RWPE1 (cell line): ENCODE data around the gene HNF1B.

Experiments used
- CTCF ChIA-PET: fragments of 350-600 bp; sonication (Branson Sonifier 250); formaldehyde crosslinking; extraction: SDS; loops from one replicate; lab custom pipeline; 2021; lab: Yijun Ruan, JAX
- POLR2A ChIA-PET: fragments of 400-600 bp; formaldehyde crosslinking; extraction: SDS; loops from one replicate; lab custom pipeline; 2020; ENCODE audit warnings: antibody characterized with exemption; ENCODE audit not compliant: low non-redundant PET; lab: Yijun Ruan, JAX
- DNase-seq: peaks from one replicate; pipeline ENCODE4 v3.0.0; 2012; ENCODE audit warnings: low spot score
- H3K27ac ChIP-seq: fragments of 450-650 bp; 2 replicates; pipeline ENCODE4 v1.5.1; 2017
- TF ChIP-seq, protein P1 (sequence below): fragments of 450-650 bp; conservative IDR thresholded peaks from 2 replicates; pipeline ENCODE4 v1.5.1; 2017; ENCODE audit warnings: low read depth, mild to moderate bottlenecking

Gene HNF1B

DNA sequence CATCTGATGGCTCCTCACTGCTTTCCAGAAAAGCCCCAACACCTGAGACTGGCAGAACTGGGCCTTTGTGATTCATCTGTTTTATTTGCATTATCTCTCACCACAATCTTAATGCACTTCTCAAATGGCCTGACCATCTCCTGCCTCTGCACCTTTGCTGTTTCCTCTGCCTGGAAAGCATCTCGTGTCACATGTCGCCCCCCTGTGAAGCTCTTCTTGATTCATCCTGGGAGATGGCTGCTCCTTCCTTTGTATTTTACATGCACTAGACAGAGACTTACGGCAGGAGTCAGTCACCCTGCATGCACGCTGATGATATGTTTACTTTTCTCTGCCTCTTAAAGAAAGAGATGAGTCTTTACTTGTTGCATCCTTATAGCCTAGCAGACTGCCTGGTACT lies 30.0 kb downstream of the HNF1B start:
- TF ChIP-seq, protein P1, sequence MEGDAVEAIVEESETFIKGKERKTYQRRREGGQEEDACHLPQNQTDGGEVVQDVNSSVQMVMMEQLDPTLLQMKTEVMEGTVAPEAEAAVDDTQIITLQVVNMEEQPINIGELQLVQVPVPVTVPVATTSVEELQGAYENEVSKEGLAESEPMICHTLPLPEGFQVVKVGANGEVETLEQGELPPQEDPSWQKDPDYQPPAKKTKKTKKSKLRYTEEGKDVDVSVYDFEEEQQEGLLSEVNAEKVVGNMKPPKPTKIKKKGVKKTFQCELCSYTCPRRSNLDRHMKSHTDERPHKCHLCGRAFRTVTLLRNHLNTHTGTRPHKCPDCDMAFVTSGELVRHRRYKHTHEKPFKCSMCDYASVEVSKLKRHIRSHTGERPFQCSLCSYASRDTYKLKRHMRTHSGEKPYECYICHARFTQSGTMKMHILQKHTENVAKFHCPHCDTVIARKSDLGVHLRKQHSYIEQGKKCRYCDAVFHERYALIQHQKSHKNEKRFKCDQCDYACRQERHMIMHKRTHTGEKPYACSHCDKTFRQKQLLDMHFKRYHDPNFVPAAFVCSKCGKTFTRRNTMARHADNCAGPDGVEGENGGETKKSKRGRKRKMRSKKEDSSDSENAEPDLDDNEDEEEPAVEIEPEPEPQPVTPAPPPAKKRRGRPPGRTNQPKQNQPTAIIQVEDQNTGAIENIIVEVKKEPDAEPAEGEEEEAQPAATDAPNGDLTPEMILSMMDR: no peak
- no peak overlapping the region for H3K27ac ChIP-seq
- ChIA-PET CTCF (no interaction called here), POLR2A (no interaction called here)
- no peak for DNase-seq

DNA sequence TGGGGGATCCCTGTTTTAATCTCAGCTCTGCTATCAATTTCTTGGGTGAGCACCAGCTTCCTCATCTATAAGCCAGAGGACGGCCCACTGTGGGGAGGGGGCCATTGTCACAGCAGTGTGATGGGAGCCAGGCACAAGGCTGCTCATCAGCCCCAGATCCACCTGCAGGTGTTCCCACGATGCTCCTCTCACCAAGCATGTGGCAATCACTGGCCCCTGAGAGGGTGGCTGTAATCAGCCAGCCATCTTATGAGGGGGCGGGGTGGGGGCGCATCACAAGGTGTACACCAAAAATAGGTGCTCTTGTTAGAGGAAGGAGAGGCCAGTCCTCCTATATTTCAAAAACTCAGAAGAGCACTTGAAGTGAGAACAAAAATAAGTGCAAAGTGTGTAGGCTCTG lies 31.2 kb downstream of the HNF1B start:
- ChIA-PET POLR2A (no interaction called here), CTCF (no interaction called here)
- no peak for DNase-seq
- TF ChIP-seq, protein P1: no peak
- no peak overlapping the region for H3K27ac ChIP-seq

DNA sequence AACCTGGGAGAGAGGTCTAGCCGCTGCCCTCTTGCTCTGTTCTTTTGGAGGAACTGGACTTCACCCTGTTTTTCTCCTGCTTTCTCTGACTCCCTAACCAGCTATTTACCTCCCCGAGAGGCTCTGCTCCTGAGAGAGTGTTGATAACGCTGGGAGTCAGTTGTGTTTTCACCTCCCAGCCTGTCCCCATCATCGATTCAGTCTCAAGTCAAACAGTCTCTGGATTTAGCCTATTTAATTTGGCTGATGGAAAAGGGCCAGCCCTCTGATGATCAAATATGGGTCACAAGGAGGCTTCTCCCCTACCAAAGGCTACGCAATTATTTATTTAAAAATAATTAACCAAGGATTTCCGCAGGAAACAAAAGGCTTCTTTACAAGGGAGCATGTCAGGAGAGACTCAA lies 31.8 kb downstream of the HNF1B start:
- H3K27ac ChIP-seq: no peak overlapping the region
- ChIA-PET POLR2A (no interaction called here), CTCF (no interaction called here)
- TF ChIP-seq, protein P1: no peak
- no peak for DNase-seq

DNA sequence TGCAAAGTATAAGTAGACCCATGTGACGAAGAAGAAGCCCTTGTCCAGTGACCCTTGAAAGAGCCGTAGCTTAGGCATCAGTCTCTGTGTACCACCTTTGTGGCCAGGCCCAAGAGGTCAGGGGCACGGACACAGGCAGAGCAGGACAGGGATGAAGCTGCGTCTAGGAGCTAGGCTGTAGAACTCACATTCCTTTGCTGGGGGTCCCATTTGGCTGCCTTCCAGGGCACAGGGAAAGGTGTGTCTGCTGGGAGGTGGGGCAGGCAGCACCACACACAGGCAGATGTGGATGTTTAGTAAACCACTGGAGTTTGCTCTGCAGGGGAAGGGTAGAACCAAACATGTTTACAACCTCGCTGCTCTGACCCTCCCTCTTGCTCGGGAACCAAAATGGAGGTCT lies 33.7 kb downstream of the HNF1B start:
- ChIA-PET CTCF (interaction anchor here (1.6 kb wide), 1 partner anchor 61 kb away, joined by 3 read pairs; no protein-coding TSS in a partner anchor), POLR2A (no interaction called here)
- no peak overlapping the region for H3K27ac ChIP-seq
- DNase-seq: no peak
- TF ChIP-seq, protein P1: no peak

DNA sequence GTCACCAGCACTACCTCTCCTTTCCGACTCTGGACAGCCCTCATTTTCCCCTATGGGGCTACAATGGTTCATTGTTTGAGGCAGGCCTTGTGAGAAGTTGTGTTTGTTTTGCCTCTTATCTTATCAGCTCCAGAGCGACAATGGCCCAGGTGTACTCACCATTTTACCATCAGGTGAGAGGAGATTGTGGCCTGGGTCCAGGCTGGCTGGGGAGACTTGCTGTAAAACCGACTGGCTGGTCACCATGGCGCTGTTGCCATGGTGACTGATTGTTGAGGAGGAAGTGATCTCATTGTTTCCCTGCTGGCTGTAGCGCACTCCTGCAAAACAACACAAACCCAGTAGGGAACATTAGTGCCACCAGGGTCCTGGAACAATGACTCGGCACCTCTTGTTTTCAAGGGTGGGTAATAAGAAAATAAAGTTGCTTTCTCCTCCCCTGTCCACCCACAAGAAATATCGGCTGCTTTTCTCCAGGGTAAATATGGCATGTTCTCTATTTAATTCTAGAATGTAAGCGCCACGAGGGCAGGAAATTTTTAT lies 34.4 kb downstream of the HNF1B start:
- CTCF ChIA-PET: no interaction called here
- POLR2A ChIA-PET: no interaction called here
- DNase-seq: no peak
- no peak overlapping the region for H3K27ac ChIP-seq
- TF ChIP-seq, protein P1: no peak

DNA sequence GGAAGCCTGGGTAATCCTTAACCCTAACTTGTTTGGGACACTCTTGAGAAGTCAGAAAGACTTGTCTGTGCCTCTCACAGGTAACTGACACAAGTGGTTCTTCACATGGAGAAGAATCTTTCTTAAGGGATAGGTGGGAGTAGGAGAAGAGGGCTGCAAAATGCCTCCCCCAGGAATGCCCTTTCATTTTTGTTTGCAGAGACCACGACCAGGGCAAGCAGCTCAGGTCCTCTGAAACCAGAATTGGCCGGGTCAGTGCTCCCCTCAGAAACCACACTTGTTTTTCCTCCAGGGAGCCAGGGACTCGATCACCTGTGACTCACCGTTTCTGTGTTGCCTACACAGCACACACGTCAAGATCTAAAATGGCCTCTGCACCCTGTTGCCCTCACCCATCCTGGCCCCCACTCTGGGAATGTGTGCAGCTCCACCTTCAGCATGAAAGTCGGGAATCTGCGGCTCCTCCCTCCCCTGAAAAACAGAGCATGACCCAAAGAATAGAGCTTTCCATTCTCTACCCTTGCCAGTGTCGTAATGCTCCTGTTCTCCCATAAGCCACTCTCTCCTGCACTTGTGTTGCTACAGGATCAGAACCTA lies 36.1 kb downstream of the HNF1B start:
- ChIA-PET CTCF (no interaction called here), POLR2A (no interaction called here)
- no peak for DNase-seq
- no peak overlapping the region for H3K27ac ChIP-seq
- TF ChIP-seq, protein P1: no peak
